OCI-LY1 (cell line): ENCODE data around the gene ZFP14.

Source experiments
- H2AFZ ChIP-seq: fragments of 200-600 bp; sonication (generic), shearing (Covaris generic); 2 replicates; pipeline ENCODE4 v1.6.0; 2014; ENCODE audit warnings: antibody characterized with exemption, mild to moderate bottlenecking, low read length
- H3F3A ChIP-seq: fragments of 200-600 bp; sonication (generic), shearing (Covaris generic); 2 replicates; pipeline ENCODE4 v1.6.0; 2014; ENCODE audit warnings: mild to moderate bottlenecking, antibody characterized with exemption, low read length, moderate library complexity; ENCODE audit not compliant: insufficient read depth
- H3K27ac ChIP-seq: fragments of 200-600 bp; sonication (generic); 2 replicates; pipeline ENCODE4 v1.5.1; 2014; ENCODE audit warnings: low read length, mixed run types, mild to moderate bottlenecking, low read depth; ENCODE audit not compliant: poor library complexity, severe bottlenecking
- H3K27me3 ChIP-seq: fragments of 200-600 bp; sonication (generic); 2 replicates; pipeline ENCODE4 v1.6.0; 2014; ENCODE audit warnings: antibody characterized with exemption, mild to moderate bottlenecking, low read length, moderate library complexity; ENCODE audit not compliant: insufficient read depth
- H3K36me3 ChIP-seq: fragments of 200-600 bp; sonication (generic); 2 replicates; pipeline ENCODE4 v1.6.1; 2014; ENCODE audit warnings: mild to moderate bottlenecking, antibody characterized with exemption, low read length, moderate library complexity, mixed read lengths; ENCODE audit not compliant: insufficient read depth
- H3K4me1 ChIP-seq: fragments of 200-600 bp; sonication (generic); 2 replicates; pipeline ENCODE4 v1.5.1; 2014; ENCODE audit warnings: mild to moderate bottlenecking, low read length, moderate library complexity; ENCODE audit not compliant: insufficient read depth, severe bottlenecking
- H3K4me2 ChIP-seq: fragments of 200-600 bp; sonication (generic), shearing (Covaris generic); 2 replicates; pipeline ENCODE4 v1.6.1; 2014; ENCODE audit warnings: low read length
- H3K4me3 ChIP-seq: fragments of 200-600 bp; sonication (generic); 2 replicates; pipeline ENCODE4 v1.5.1; 2014; ENCODE audit warnings: low read length, low read depth, mild to moderate bottlenecking, mixed read lengths; ENCODE audit not compliant: poor library complexity, severe bottlenecking
- H3K79me2 ChIP-seq: fragments of 200-600 bp; shearing (Covaris generic); 2 replicates; pipeline ENCODE4 v1.6.1; 2016; ENCODE audit warnings: mixed run types, low read length, mixed read lengths; ENCODE audit not compliant: insufficient read depth
- H3K9ac ChIP-seq: fragments of 200-600 bp; sonication (generic), shearing (Covaris generic); 2 replicates; pipeline ENCODE4 v1.6.1; 2014; ENCODE audit warnings: mild to moderate bottlenecking, low read length, mixed read lengths
- H3K9me2 ChIP-seq: fragments of 200-600 bp; sonication (generic), shearing (Covaris generic); 2 replicates; pipeline ENCODE4 v1.6.1; 2014; ENCODE audit warnings: low read depth, mild to moderate bottlenecking, low read length, mixed read lengths
- H3K9me3 ChIP-seq: fragments of 200-600 bp; shearing (Covaris generic); 2 replicates; pipeline ENCODE4 v1.6.1; 2014; ENCODE audit warnings: low read length, mixed read lengths
- H4K20me1 ChIP-seq: fragments of 200-600 bp; sonication (generic), shearing (Covaris generic); 2 replicates; pipeline ENCODE4 v1.6.0; 2016; ENCODE audit warnings: mild to moderate bottlenecking, low read length; ENCODE audit not compliant: insufficient read depth
- CTCF ChIP-seq: fragments of 200-600 bp; sonication (generic), shearing (Covaris generic); IDR thresholded peaks from 2 replicates; pipeline ENCODE4 v1.5.1; 2017; ENCODE audit warnings: mild to moderate bottlenecking, antibody characterized with exemption, low read length, moderate library complexity, mixed read lengths
- EZH2 ChIP-seq: fragments of 200-600 bp; sonication (generic), shearing (Covaris generic); IDR thresholded peaks from 2 replicates; pipeline ENCODE4 v1.8.0; 2017; ENCODE audit warnings: borderline replicate concordance, mixed run types, mild to moderate bottlenecking, antibody characterized with exemption, low read length, moderate library complexity, mixed read lengths

The ZFP14 gene

DNA sequence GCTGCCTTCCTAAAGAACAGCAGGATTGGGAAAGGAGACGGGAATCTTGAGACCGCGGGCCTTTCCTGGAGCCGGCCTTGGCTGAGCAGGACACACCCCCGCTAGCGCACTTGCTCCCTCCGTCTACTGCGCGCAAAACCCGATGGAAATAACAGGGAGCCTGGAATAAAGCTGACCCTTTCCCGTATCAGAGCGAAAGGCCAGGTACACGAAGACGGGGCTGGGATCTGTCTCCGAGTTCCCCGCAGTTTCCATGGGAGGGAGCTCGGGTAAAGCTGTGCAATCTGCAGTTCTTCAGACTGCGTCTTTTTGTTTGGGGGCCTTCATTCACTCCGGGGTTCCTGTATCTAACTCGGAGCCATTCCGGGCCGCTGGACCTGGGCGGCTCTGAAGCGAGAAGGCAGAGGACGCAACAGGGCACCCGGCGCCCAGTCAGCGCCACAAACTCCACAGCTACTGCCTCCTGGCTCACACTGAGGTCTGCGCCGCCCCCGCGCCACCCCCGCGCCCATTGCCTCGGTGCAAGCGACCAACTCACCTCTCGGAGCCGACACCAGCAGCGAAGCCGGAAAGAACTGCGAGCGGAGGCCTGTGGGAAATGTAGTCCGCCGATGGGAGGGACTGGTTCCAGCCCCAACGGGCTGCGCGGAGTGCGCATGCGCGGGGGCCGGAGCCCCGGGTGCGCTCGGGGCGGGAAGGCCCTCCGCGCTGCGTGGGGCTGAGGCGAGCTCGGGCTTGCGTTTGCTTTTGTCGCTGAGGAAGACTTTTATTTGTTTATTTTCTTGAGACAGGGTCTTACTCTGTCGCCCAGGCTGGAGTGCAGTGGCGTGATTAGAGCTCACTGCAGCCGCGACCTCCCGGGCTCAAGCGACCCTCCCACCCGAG is at the start of gene ZFP14:
TSS of gene ZFP14 (minus strand) at position 577 of the 885 bp plus-strand sequence. CDS start 11,309 bp downstream, outside the sequence.
- TF ChIP-seq CTCF (peak; percentile 49), EZH2 (no peak)
- Histone ChIP-seq H3K9ac (peak within 1 kb of the TSS; percentile 85), H3K27ac (peak within 1 kb of the TSS; percentile 52), H3K36me3 (no peaks in the 10 kb centered on the region), H4K20me1 (no peaks in the 10 kb centered on the region), H3K9me3 (no peaks in the 10 kb centered on the region), H2AFZ (peak within 1 kb of the TSS; percentile 83), H3K4me3 (peak within 1 kb of the TSS; percentile 88), H3K4me2 (peak within 1 kb of the TSS; percentile 92), H3K9me2 (no peaks in the 10 kb centered on the region), H3K4me1 (peaks cover 16% of the 10 kb centered on the region), H3K27me3 (no peaks in the 10 kb centered on the region), H3K79me2 (no peaks in the 10 kb centered on the region), H3F3A (no peaks in the 10 kb centered on the region)

GRCh38 chr19:36423925-36424324 is 44.9 kb upstream of the ZFP14 start:
- no peaks in the 10 kb centered on the region for H3K36me3 ChIP-seq
- no peaks in the 10 kb centered on the region for H4K20me1 ChIP-seq
- no peaks in the 10 kb centered on the region for H3K9me2 ChIP-seq
- peaks cover 3% of the 10 kb centered on the region for H3K4me1 ChIP-seq
- TF ChIP-seq EZH2: no peak
- TF ChIP-seq CTCF: no peak
- H3K27me3 ChIP-seq: no peaks in the 10 kb centered on the region
- no peak overlapping the region for H3K9ac ChIP-seq
- H3K9me3 ChIP-seq: no peaks in the 10 kb centered on the region
- H3K27ac ChIP-seq: no peak overlapping the region
- no peaks in the 10 kb centered on the region for H3F3A ChIP-seq
- no peak overlapping the region for H3K4me2 ChIP-seq
- H3K79me2 ChIP-seq: no peaks in the 10 kb centered on the region
- H2AFZ ChIP-seq: no peak overlapping the region
- no peak overlapping the region for H3K4me3 ChIP-seq

GRCh38 chr19:36421749-36422481 is 42.9 kb upstream of the ZFP14 start:
- H3F3A ChIP-seq: no peaks in the 10 kb centered on the region
- no peaks in the 10 kb centered on the region for H3K27me3 ChIP-seq
- H3K36me3 ChIP-seq: peaks cover 6% of the 10 kb centered on the region; the same call in 1 of the 2 replicates
- H3K79me2 ChIP-seq: peaks cover 14% of the 10 kb centered on the region
- TF ChIP-seq EZH2 (no peak), CTCF (no peak)
- H2AFZ ChIP-seq: no peak overlapping the region
- peaks cover 14% of the 10 kb centered on the region for H3K4me1 ChIP-seq
- no peaks in the 10 kb centered on the region for H3K9me2 ChIP-seq
- no peaks in the 10 kb centered on the region for H3K9me3 ChIP-seq
- H3K27ac ChIP-seq: no peak overlapping the region
- no peaks in the 10 kb centered on the region for H4K20me1 ChIP-seq
- no peak overlapping the region for H3K9ac ChIP-seq
- H3K4me3 ChIP-seq: no peak overlapping the region
- H3K4me2 ChIP-seq: no peak overlapping the region
